ENCODE results near the gene DDA1. TPM values are rescaled to one million over a fixed set of nuclear protein-coding genes. Genes with fewer than 3 reads are reported as not detected.
"Not testable (repeated sequence)": the region's sequence is repeated elsewhere in the genome, so short reads cannot be mapped to it uniquely, and the experiment has no call there.

DDA1 gene
- total RNA-seq, 4 donors from 2014 or later, result 20.6 to 98.1 (median 22.0) TPM

GRCh38 chr19:17266975-17267788, 42.2 kb upstream of the DDA1 start, which contains the start of gene BABAM1:
Gene BABAM1, plus strand, starts transcription at chr19:17267443. Its CDS starts 1,364 bp downstream, at chr19:17268807.
- intact Hi-C loops (cut with DNase I; ENCODE audit: low total_unique reads), result no loop called here
- WGBS, 2 donors (ENCODE audit: low coverage in 1 of 2), result 1 to 4% methylated on average over 9 to 27 of the region's 27 CpGs

GRCh38 chr19:17268754-17269153, 40.6 kb upstream of the DDA1 start:
- in situ Hi-C loops (cut with MboI; ENCODE audit: low pct_ligation_motif_present in 1 of 4, low pct_unique_long_range_greater_than_20kb in 1 of 4, low sequenced_read_pairs in 3 of 4), result no loop called here
- peaks cover 8 to 18% (median 12%) of the 10 kb centered on the region in 4 donors for H3K4me1 ChIP-seq
- no peak overlapping the region for H3K27ac ChIP-seq
- WGBS, 2 donors (ENCODE audit: low coverage in 1 of 2), result 91% methylated on average over 13 of the region's 13 CpGs; no CpG with 5 or more reads in 1 of the 2 donors
- H3K9me3 ChIP-seq, result no peaks in the 10 kb centered on the region
- TF ChIP-seq POLR2A (IDR thresholded peaks at IDR 0.05) (no peak), POLR2AphosphoS5 (IDR thresholded peaks at IDR 0.05) (no peak), CTCF (IDR thresholded peaks at IDR 0.05) (no peak), EP300 (IDR thresholded peaks at IDR 0.05; ENCODE audit: low read depth) (no peak)
- no peak overlapping the region for H3K4me3 ChIP-seq
- intact Hi-C loops (cut with DNase I; ENCODE audit: low total_unique reads), result no loop called here
- H3K36me3 ChIP-seq, result peaks cover 0 to 26% (median 3%) of the 10 kb centered on the region in 4 donors
- no peak for DNase-seq
- H3K27me3 ChIP-seq, result no peaks in the 10 kb centered on the region

More at GRCh38 chr19:17266975-17267788, 42.2 kb upstream of the DDA1 start, which contains the start of gene BABAM1:
- H3K4me3 ChIP-seq, result peak within 1 kb of the TSS; percentile 63 to 94 (median 82)
- H3K4me1 ChIP-seq, result peaks cover 8 to 18% (median 12%) of the 10 kb centered on the region in 4 donors
- TF ChIP-seq CTCF (IDR thresholded peaks at IDR 0.05) (no peak), POLR2AphosphoS5 (IDR thresholded peaks at IDR 0.05) (peak; percentile 59 to 63 (median 62)), EP300 (IDR thresholded peaks at IDR 0.05; ENCODE audit: low read depth) (no peak), POLR2A (IDR thresholded peaks at IDR 0.05) (peak; percentile 32)
- H3K36me3 ChIP-seq, result peaks cover 0 to 13% (median 3%) of the 10 kb centered on the region in 4 donors
- no peaks in the 10 kb centered on the region for H3K9me3 ChIP-seq
- peak within 1 kb of the TSS; percentile 82 to 86 (median 84) for H3K27ac ChIP-seq
- DNase-seq, result peak; percentile 97
- H3K27me3 ChIP-seq, result no peaks in the 10 kb centered on the region
- in situ Hi-C loops (cut with MboI; ENCODE audit: low pct_ligation_motif_present in 1 of 4, low pct_unique_long_range_greater_than_20kb in 1 of 4, low sequenced_read_pairs in 3 of 4), result no loop called here

- intact Hi-C loops (cut with DNase I; ENCODE audit: low total_unique reads); H3K9me3 ChIP-seq; H3K27ac ChIP-seq; H3K4me3 ChIP-seq; DNase-seq; H3K4me1 ChIP-seq; H3K27me3 ChIP-seq: not testable (repeated sequence)
- 92 to 95% methylated on average over 3 of the region's 3 CpGs for WGBS, 2 donors (ENCODE audit: low coverage in 1 of 2)
- in situ Hi-C loops (cut with MboI; ENCODE audit: low pct_ligation_motif_present in 1 of 4, low pct_unique_long_range_greater_than_20kb in 1 of 4, low sequenced_read_pairs in 3 of 4), result loop anchor here in 2 of 4 donors (25.0 kb wide), 2 partner anchors 213 to 513 kb away; no protein-coding TSS in a partner anchor
- H3K36me3 ChIP-seq, result peaks cover 0 to 39% (median 9%) of the 10 kb centered on the region in 4 donors
Measured at GRCh38 chr19:17274892-17275291, 34.5 kb upstream of the DDA1 start.

GRCh38 chr19:17275441-17276175, 33.8 kb upstream of the DDA1 start:
- H3K9me3 ChIP-seq, result no peaks in the 10 kb centered on the region
- no peak overlapping the region for H3K27ac ChIP-seq
- H3K4me3 ChIP-seq, result no peak overlapping the region
- DNase-seq, result no peak
- 96 to 97% methylated on average over 7 to 19 of the region's 19 CpGs for WGBS, 2 donors (ENCODE audit: low coverage in 1 of 2)
- no peaks in the 10 kb centered on the region for H3K4me1 ChIP-seq
- intact Hi-C loops (cut with DNase I; ENCODE audit: low total_unique reads), result no loop called here
- TF ChIP-seq EP300 (IDR thresholded peaks at IDR 0.05; ENCODE audit: low read depth) (no peak), POLR2AphosphoS5 (IDR thresholded peaks at IDR 0.05) (no peak), POLR2A (IDR thresholded peaks at IDR 0.05) (no peak), CTCF (IDR thresholded peaks at IDR 0.05) (no peak)
- H3K27me3 ChIP-seq, result no peaks in the 10 kb centered on the region
- H3K36me3 ChIP-seq, result peaks cover 0 to 39% (median 9%) of the 10 kb centered on the region in 4 donors
- in situ Hi-C loops (cut with MboI; ENCODE audit: low pct_ligation_motif_present in 1 of 4, low pct_unique_long_range_greater_than_20kb in 1 of 4, low sequenced_read_pairs in 3 of 4), result loop anchor here in 2 of 4 donors (25.0 kb wide), 2 partner anchors 213 to 513 kb away; no protein-coding TSS in a partner anchor

All from transverse colon (tissue), 4 donors.